ENCODE results near the gene KCNQ1.

DNA sequence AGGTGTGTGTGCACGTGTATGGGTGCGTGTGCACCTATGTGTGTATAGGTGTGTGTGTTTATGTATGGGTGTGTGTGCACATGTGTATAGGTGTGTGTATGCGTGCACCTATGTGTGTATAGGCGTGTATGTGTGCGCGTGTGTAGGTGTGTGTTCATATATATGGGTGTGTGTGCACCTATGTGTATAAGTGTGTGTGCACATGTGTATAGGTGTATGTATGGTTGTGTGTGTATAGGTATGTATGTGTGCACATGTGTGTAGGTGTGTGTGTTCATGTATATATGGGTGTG, 26.9 kb downstream of the KCNQ1 start:
- TF ChIP-seq POLR2AphosphoS5 (IDR thresholded peaks at IDR 0.05; ENCODE audit: low read depth): no peak
- TF ChIP-seq, protein P1, sequence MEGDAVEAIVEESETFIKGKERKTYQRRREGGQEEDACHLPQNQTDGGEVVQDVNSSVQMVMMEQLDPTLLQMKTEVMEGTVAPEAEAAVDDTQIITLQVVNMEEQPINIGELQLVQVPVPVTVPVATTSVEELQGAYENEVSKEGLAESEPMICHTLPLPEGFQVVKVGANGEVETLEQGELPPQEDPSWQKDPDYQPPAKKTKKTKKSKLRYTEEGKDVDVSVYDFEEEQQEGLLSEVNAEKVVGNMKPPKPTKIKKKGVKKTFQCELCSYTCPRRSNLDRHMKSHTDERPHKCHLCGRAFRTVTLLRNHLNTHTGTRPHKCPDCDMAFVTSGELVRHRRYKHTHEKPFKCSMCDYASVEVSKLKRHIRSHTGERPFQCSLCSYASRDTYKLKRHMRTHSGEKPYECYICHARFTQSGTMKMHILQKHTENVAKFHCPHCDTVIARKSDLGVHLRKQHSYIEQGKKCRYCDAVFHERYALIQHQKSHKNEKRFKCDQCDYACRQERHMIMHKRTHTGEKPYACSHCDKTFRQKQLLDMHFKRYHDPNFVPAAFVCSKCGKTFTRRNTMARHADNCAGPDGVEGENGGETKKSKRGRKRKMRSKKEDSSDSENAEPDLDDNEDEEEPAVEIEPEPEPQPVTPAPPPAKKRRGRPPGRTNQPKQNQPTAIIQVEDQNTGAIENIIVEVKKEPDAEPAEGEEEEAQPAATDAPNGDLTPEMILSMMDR (conservative IDR thresholded peaks at IDR 0.05; ENCODE audit: low read depth in 2 of 2): no peak
- TF ChIP-seq, protein P2, sequence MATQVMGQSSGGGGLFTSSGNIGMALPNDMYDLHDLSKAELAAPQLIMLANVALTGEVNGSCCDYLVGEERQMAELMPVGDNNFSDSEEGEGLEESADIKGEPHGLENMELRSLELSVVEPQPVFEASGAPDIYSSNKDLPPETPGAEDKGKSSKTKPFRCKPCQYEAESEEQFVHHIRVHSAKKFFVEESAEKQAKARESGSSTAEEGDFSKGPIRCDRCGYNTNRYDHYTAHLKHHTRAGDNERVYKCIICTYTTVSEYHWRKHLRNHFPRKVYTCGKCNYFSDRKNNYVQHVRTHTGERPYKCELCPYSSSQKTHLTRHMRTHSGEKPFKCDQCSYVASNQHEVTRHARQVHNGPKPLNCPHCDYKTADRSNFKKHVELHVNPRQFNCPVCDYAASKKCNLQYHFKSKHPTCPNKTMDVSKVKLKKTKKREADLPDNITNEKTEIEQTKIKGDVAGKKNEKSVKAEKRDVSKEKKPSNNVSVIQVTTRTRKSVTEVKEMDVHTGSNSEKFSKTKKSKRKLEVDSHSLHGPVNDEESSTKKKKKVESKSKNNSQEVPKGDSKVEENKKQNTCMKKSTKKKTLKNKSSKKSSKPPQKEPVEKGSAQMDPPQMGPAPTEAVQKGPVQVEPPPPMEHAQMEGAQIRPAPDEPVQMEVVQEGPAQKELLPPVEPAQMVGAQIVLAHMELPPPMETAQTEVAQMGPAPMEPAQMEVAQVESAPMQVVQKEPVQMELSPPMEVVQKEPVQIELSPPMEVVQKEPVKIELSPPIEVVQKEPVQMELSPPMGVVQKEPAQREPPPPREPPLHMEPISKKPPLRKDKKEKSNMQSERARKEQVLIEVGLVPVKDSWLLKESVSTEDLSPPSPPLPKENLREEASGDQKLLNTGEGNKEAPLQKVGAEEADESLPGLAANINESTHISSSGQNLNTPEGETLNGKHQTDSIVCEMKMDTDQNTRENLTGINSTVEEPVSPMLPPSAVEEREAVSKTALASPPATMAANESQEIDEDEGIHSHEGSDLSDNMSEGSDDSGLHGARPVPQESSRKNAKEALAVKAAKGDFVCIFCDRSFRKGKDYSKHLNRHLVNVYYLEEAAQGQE (IDR thresholded peaks at IDR 0.05; ENCODE audit: unreplicated experiment): no peak

Data from GM23338 (cell line).